Thyroid gland (tissue), 4 donors: Measurements from ENCODE around the gene PHF21A. TPM values are rescaled to one million over a fixed set of nuclear protein-coding genes. Genes with fewer than 3 reads are reported as not detected.

Experiments used
- DNase-seq, 2 donors: peaks; one replicate each; pipeline ENCODE4 v3.0.0-alpha.2; 2019
- H3K27ac ChIP-seq, 3 donors: fragments of 200-600 bp; sonication (generic); 1 replicate in 2 of 3; 2 replicates in 1 of 3; pipeline ENCODE4 v1.5.1; 2016 to 2019; ENCODE audit warnings: mild to moderate bottlenecking in 1 of 3, moderate library complexity in 1 of 3
- H3K27me3 ChIP-seq: fragments of 200-600 bp; sonication (generic); one replicate; pipeline ENCODE4 v1.5.1; 2019
- H3K36me3 ChIP-seq, 2 donors: fragments of 200-600 bp; sonication (generic); one replicate each; pipeline ENCODE4 v1.5.1; 2016 to 2019
- H3K4me1 ChIP-seq, 2 donors: fragments of 200-600 bp; sonication (generic); one replicate each; pipeline ENCODE4 v1.5.1; 2017 to 2019
- H3K4me3 ChIP-seq, 3 donors: fragments of 200-600 bp; sonication (generic); replicated peaks in 1 of 3; 1 replicate in 2 of 3; 2 replicates in 1 of 3; pipeline ENCODE4 v1.5.1; 2016; ENCODE audit warnings: mild to moderate bottlenecking in 1 of 3
- H3K9me3 ChIP-seq: fragments of 200-600 bp; sonication (generic); one replicate; pipeline ENCODE4 v1.5.1; 2017
- CTCF ChIP-seq, 6 experiments: fragments of 200-600 bp in 3 of 6; fragments of 450-650 bp in 3 of 6; sonication (generic) in 3 of 6; IDR thresholded peaks; one replicate each; pipeline ENCODE4 v1.5.1; 2016 to 2019; ENCODE audit warnings: antibody characterized with exemption in 6 of 6, mild to moderate bottlenecking in 2 of 6, inconsistent platforms in 1 of 6, moderate library complexity in 1 of 6
- POLR2A ChIP-seq, 2 donors: fragments of 450-650 bp; IDR thresholded peaks; one replicate each; pipeline ENCODE4 v1.6.1; 2017; ENCODE audit warnings: antibody characterized with exemption in 2 of 2, mild to moderate bottlenecking in 2 of 2, moderate library complexity in 1 of 2
- WGBS, 2 donors: methylation state at CpG; one replicate each; pipeline ENCODE4 v1.1.5; 2017; 5-methylcytosine and 5-hydroxymethylcytosine counted together
- intact Hi-C: fragments of 100-400 bp; cut with DNase I; formaldehyde crosslinking; loops from one replicate; pipeline ENCODE4 v1.15.1; 2023
- total RNA-seq, 4 donors: library from RNA; depleted of rRNA; stranded (reverse); fragments of >200 nt; gene quantifications; one replicate each; pipeline ENCODE4 v1.2.3, GENCODE V29; 2016

PHF21A gene
- total RNA-seq, 4 donors from 2014 or later: 26.2 to 95.7 (median 64.0) TPM

GRCh38 chr11:45930031-45930794 is 191.0 kb downstream of the PHF21A start:
- Histone ChIP-seq H3K4me3 (no peak overlapping the region), H3K9me3 (no peaks in the 10 kb centered on the region), H3K27ac (peak overlapping the region in 2 of 3 donors; percentile 31 to 41), H3K27me3 (no peaks in the 10 kb centered on the region), H3K36me3 (peaks cover 22 to 23% of the 10 kb centered on the region in 2 donors), H3K4me1 (peaks cover 6 to 15% of the 10 kb centered on the region in 2 donors)
- TF ChIP-seq CTCF (IDR thresholded peaks at IDR 0.05) (no peak), POLR2A (IDR thresholded peaks at IDR 0.05) (no peak)
- peak; percentile 79 to 86 for DNase-seq
- intact Hi-C loops: no loop called here
- WGBS, 2 donors: 47 to 49% methylated on average over 11 to 14 of the region's 14 CpGs

GRCh38 chr11:45929486-45930030 is 191.7 kb downstream of the PHF21A start:
- H3K36me3 ChIP-seq: peaks cover 16 to 18% of the 10 kb centered on the region in 2 donors
- peaks cover 6 to 15% of the 10 kb centered on the region in 2 donors for H3K4me1 ChIP-seq
- no peak for DNase-seq
- no peak overlapping the region for H3K4me3 ChIP-seq
- WGBS, 2 donors: 79 to 82% methylated on average over 6 to 10 of the region's 10 CpGs
- intact Hi-C loops: no loop called here
- H3K27ac ChIP-seq: peak overlapping the region in 1 of 3 donors; percentile 31
- TF ChIP-seq POLR2A (IDR thresholded peaks at IDR 0.05): no peak
- no peaks in the 10 kb centered on the region for H3K9me3 ChIP-seq
- no peaks in the 10 kb centered on the region for H3K27me3 ChIP-seq

- TF ChIP-seq CTCF (IDR thresholded peaks at IDR 0.05): no peak
Observed at GRCh38 chr11:45928535-45929215, 192.6 kb downstream of the PHF21A start.

GRCh38 chr11:45927684-45928413 is 193.4 kb downstream of the PHF21A start:
- H3K36me3 ChIP-seq: peaks cover 0 to under 1% of the 10 kb centered on the region in 2 donors
- intact Hi-C loops: no loop called here
- 91 to 96% methylated on average over 23 to 26 of the region's 27 CpGs for WGBS, 2 donors
- H3K9me3 ChIP-seq: no peaks in the 10 kb centered on the region
- no peaks in the 10 kb centered on the region for H3K27me3 ChIP-seq
- no peak for DNase-seq
- H3K4me1 ChIP-seq: peaks cover 10 to 22% of the 10 kb centered on the region in 2 donors
- TF ChIP-seq CTCF (IDR thresholded peaks at IDR 0.05): no peak
- no peak for TF ChIP-seq POLR2A (IDR thresholded peaks at IDR 0.05)
- no peak overlapping the region for H3K27ac ChIP-seq
- no peak overlapping the region for H3K4me3 ChIP-seq

More at GRCh38 chr11:45928535-45929215, 192.6 kb downstream of the PHF21A start:
- H3K36me3 ChIP-seq: peaks cover 7 to 9% of the 10 kb centered on the region in 2 donors
- peaks cover 6 to 15% of the 10 kb centered on the region in 2 donors for H3K4me1 ChIP-seq
- no peak overlapping the region for H3K4me3 ChIP-seq
- no peaks in the 10 kb centered on the region for H3K27me3 ChIP-seq
- no peaks in the 10 kb centered on the region for H3K9me3 ChIP-seq
- no peak overlapping the region for H3K27ac ChIP-seq
- DNase-seq: no peak
- 91 to 94% methylated on average over 9 to 11 of the region's 13 CpGs for WGBS, 2 donors
- intact Hi-C loops: no loop called here

- Histone ChIP-seq H3K27me3 (no peaks in the 10 kb centered on the region), H3K9me3 (no peaks in the 10 kb centered on the region), H3K4me1 (peaks cover 10 to 27% of the 10 kb centered on the region in 2 donors), H3K4me3 (no peak overlapping the region), H3K36me3 (no peaks in the 10 kb centered on the region), H3K27ac (no peak overlapping the region)
- DNase-seq: no peak
- WGBS, 2 donors: 88 to 89% methylated on average over 8 to 15 of the region's 15 CpGs
- intact Hi-C loops: no loop called here
- TF ChIP-seq CTCF (IDR thresholded peaks at IDR 0.05) (no peak), POLR2A (IDR thresholded peaks at IDR 0.05) (no peak)
Observed at GRCh38 chr11:45927332-45927683, 193.9 kb downstream of the PHF21A start.
